SK-N-SH (cell line): ENCODE results near the gene MAPKAP1. TPM values are rescaled to one million over a fixed set of nuclear protein-coding genes. Genes with fewer than 3 reads are reported as not detected.
A peak's percentile ranks its signal among the peaks of the same experiment; 100 is the strongest.

Experiments used
- CTCF ChIA-PET: fragments of 300-600, 350-600 bp; formaldehyde crosslinking; extraction: SDS; loops from one replicate; lab custom pipeline; 2021; lab: Yijun Ruan, JAX
- POLR2A ChIA-PET: fragments of 350-600 bp; sonication (Branson Sonifier 250); formaldehyde crosslinking; extraction: SDS; loops from one replicate; lab custom pipeline; 2020; ENCODE audit warnings: antibody characterized with exemption, inconsistent platforms; lab: Yijun Ruan, JAX
- DNase-seq: peaks from one replicate; pipeline ENCODE4 v3.0.0; 2012
- H2AFZ ChIP-seq: fragments of 200-600 bp; sonication (generic); 2 replicates; pipeline ENCODE4 v1.8.1; 2016; ENCODE audit warnings: antibody characterized with exemption, mild to moderate bottlenecking, low read depth
- H3F3A ChIP-seq: fragments of 200-600 bp; sonication (generic); replicated peaks from 2 replicates; pipeline ENCODE3; 2016; ENCODE audit warnings: antibody characterized with exemption, mild to moderate bottlenecking; ENCODE audit not compliant: insufficient read depth
- H3K27ac ChIP-seq, 2 experiments: fragments of 200-500 bp in 1 of 2; fragments of 200-600 bp in 1 of 2; sonication (Bioruptor generic) in 1 of 2; sonication (generic), shearing (Covaris generic) in 1 of 2; 2 replicates each; pipeline versions ENCODE4 v1.5.1 to v1.6.1; 2014 to 2016; ENCODE audit warnings: low read depth in 2 of 2, inconsistent platforms in 1 of 2, low read length in 1 of 2, mild to moderate bottlenecking in 1 of 2, mixed read lengths in 1 of 2
- H3K27me3 ChIP-seq: fragments of 200-600 bp; sonication (generic), shearing (Covaris generic); 2 replicates; pipeline ENCODE4 v1.6.1; 2016; ENCODE audit warnings: mixed run types; ENCODE audit not compliant: insufficient read depth
- H3K36me3 ChIP-seq, 2 experiments: fragments of 200-500 bp in 1 of 2; fragments of 200-600 bp in 1 of 2; sonication (Bioruptor generic) in 1 of 2; sonication (generic) in 1 of 2; replicated peaks in 1 of 2; 2 replicates each; pipeline versions ENCODE3 to v1.5.1; 2014 to 2016; ENCODE audit warnings: low read length in 1 of 2, mild to moderate bottlenecking in 1 of 2; ENCODE audit not compliant: insufficient read depth in 2 of 2, control insufficient read depth in 1 of 2
- H3K4me1 ChIP-seq, 2 experiments: fragments of 200-500 bp in 1 of 2; fragments of 200-600 bp in 1 of 2; sonication (Bioruptor generic) in 1 of 2; sonication (generic), shearing (Covaris generic) in 1 of 2; 2 replicates each; pipeline versions ENCODE4 v1.5.1 to v1.6.1; 2014 to 2016; ENCODE audit warnings: low read depth in 1 of 2, low read length in 1 of 2, mixed run types in 1 of 2; ENCODE audit not compliant: insufficient read depth in 2 of 2, control insufficient read depth in 1 of 2
- H3K4me2 ChIP-seq: fragments of 200-600 bp; sonication (generic), shearing (Covaris generic); 2 replicates; pipeline ENCODE4 v1.6.1; 2017; ENCODE audit warnings: mixed run types
- H3K4me3 ChIP-seq, 2 experiments: fragments of 200-500 bp in 1 of 2; fragments of 200-600 bp in 1 of 2; sonication (Bioruptor generic) in 1 of 2; sonication (generic), shearing (Covaris generic) in 1 of 2; 2 replicates each; pipeline versions ENCODE4 v1.5.1 to v1.8.1; 2014 to 2016; ENCODE audit warnings: low read depth in 2 of 2, inconsistent platforms in 1 of 2, low read length in 1 of 2, mild to moderate bottlenecking in 1 of 2, mixed read lengths in 1 of 2, moderate library complexity in 1 of 2
- H3K79me2 ChIP-seq: fragments of 200-600 bp; sonication (generic); 2 replicates; pipeline ENCODE4 v1.8.1; 2017; ENCODE audit warnings: mild to moderate bottlenecking; ENCODE audit not compliant: insufficient read depth
- H3K9ac ChIP-seq: fragments of 200-600 bp; sonication (generic); 2 replicates; pipeline ENCODE4 v1.6.1; 2017; ENCODE audit warnings: mixed run types
- H3K9me2 ChIP-seq: fragments of 200-600 bp; sonication (generic); 2 replicates; pipeline ENCODE4 v1.6.1; 2017; ENCODE audit warnings: mixed run types
- H3K9me3 ChIP-seq: fragments of 200-600 bp; sonication (generic); 2 replicates; pipeline ENCODE4 v1.6.1; 2017; ENCODE audit warnings: mixed run types, mild to moderate bottlenecking, moderate library complexity
- H4K20me1 ChIP-seq: fragments of 200-600 bp; sonication (generic); 2 replicates; pipeline ENCODE4 v1.6.1; 2017; ENCODE audit warnings: mild to moderate bottlenecking, mixed run types; ENCODE audit not compliant: insufficient read depth
- CHD2 ChIP-seq: fragments of 150-350 bp; IDR thresholded peaks from 2 replicates; pipeline ENCODE4 v1.6.1; 2018; ENCODE audit warnings: low read length; ENCODE audit not compliant: partially characterized antibody
- EZH2phosphoT487 ChIP-seq: fragments of 200-600 bp; sonication (generic); IDR thresholded peaks from 2 replicates; pipeline ENCODE4 v1.6.1; 2017; ENCODE audit warnings: low read depth, mixed run types, mild to moderate bottlenecking, antibody characterized with exemption, moderate library complexity, borderline replicate concordance
- FOXM1 ChIP-seq: IDR thresholded peaks from 2 replicates; pipeline ENCODE4 v1.4.0; 2012; ENCODE audit warnings: low read depth, mild to moderate bottlenecking
- GABPA ChIP-seq: IDR thresholded peaks from 2 replicates; pipeline ENCODE4 v1.4.0; 2012; ENCODE audit warnings: low read depth, mild to moderate bottlenecking
- GATA2 ChIP-seq: sonication (generic); formaldehyde crosslinking; IDR thresholded peaks from 2 replicates; pipeline ENCODE4 v1.5.0; 2020; ENCODE audit warnings: mild to moderate bottlenecking, missing genetic modification reagents
- JUND ChIP-seq: IDR thresholded peaks from 2 replicates; pipeline ENCODE4 v1.4.0; 2012
- NFIC ChIP-seq: IDR thresholded peaks from 2 replicates; pipeline ENCODE4 v1.4.0; 2012; ENCODE audit warnings: borderline replicate concordance
- NRF1 ChIP-seq: IDR thresholded peaks from 2 replicates; pipeline ENCODE4 v1.6.1; 2012; ENCODE audit warnings: low read depth, mild to moderate bottlenecking, low read length
- POLR2AphosphoS5 ChIP-seq: IDR thresholded peaks from 2 replicates; pipeline ENCODE4 v1.6.1; 2012; ENCODE audit warnings: low read depth, low read length
- RAD21 ChIP-seq: IDR thresholded peaks from 2 replicates; pipeline ENCODE4 v1.6.1; 2012; ENCODE audit warnings: mild to moderate bottlenecking, low read length
- RFX5 ChIP-seq: IDR thresholded peaks from 2 replicates; pipeline ENCODE4 v1.6.1; 2012; ENCODE audit warnings: mild to moderate bottlenecking, improper control_type of control experiment, low read length
- RXRA ChIP-seq: IDR thresholded peaks from 2 replicates; pipeline ENCODE4 v1.4.0; 2012; ENCODE audit warnings: low read depth, mild to moderate bottlenecking, borderline replicate concordance
- SIN3A ChIP-seq: IDR thresholded peaks from 2 replicates; pipeline ENCODE4 v1.6.1; 2012; ENCODE audit warnings: low read depth, mild to moderate bottlenecking, low read length, moderate library complexity, borderline replicate concordance
- SMC3 ChIP-seq: IDR thresholded peaks from 2 replicates; pipeline ENCODE4 v1.6.1; 2012; ENCODE audit warnings: low read depth, low read length, improper control_type of control experiment
- TAF1 ChIP-seq: IDR thresholded peaks from 2 replicates; pipeline ENCODE4 v1.6.1; 2012; ENCODE audit warnings: low read depth, mild to moderate bottlenecking, low read length, moderate library complexity, borderline replicate concordance
- TCF12 ChIP-seq: IDR thresholded peaks from 2 replicates; pipeline ENCODE4 v1.4.0; 2012
- YY1 ChIP-seq: IDR thresholded peaks from 2 replicates; pipeline ENCODE4 v1.4.0; 2012; ENCODE audit warnings: low read depth, mild to moderate bottlenecking
- WGBS: methylation state at CpG from one replicate; pipeline ENCODE4 v1.1.6; 2017; ENCODE audit warnings: low lambda C conversion rate; 5-methylcytosine and 5-hydroxymethylcytosine counted together
- polyA plus RNA-seq, 3 experiments: library from polyadenylated mRNA; depleted of rRNA; stranded (reverse); fragments of >200 nt; gene quantifications; 2 replicates each; pipeline ENCODE4 v1.2.3, GENCODE V29; 2012
- TF ChIP-seq, protein P1 (sequence below): fragments of 200-600 bp; sonication (generic); IDR thresholded peaks from 2 replicates; pipeline ENCODE4 v1.6.1; 2017; ENCODE audit warnings: antibody characterized with exemption, mild to moderate bottlenecking, moderate library complexity
- TF ChIP-seq, protein P2 (sequence below): IDR thresholded peaks from 2 replicates; pipeline ENCODE4 v1.6.1; 2012; ENCODE audit warnings: mild to moderate bottlenecking, low read depth, low read length, moderate library complexity
- TF ChIP-seq, protein P3 (sequence below): IDR thresholded peaks from 2 replicates; pipeline ENCODE4; 2012
- TF ChIP-seq, protein P4 (sequence below): fragments of 150-350 bp; IDR thresholded peaks from 2 replicates; pipeline ENCODE4 v1.6.1; 2017; ENCODE audit warnings: antibody characterized with exemption, low read length, low read depth, borderline replicate concordance
- TF ChIP-seq, protein P5 (sequence below): IDR thresholded peaks from 2 replicates; pipeline ENCODE4 v1.4.0; 2012; ENCODE audit warnings: low read depth
- TF ChIP-seq, protein P6 (sequence below): IDR thresholded peaks from 2 replicates; pipeline ENCODE4 v1.4.0; 2012; ENCODE audit warnings: low read depth, borderline replicate concordance

MAPKAP1 gene
- polyA plus RNA-seq, 1 of the 3 experiments (the other 2 are of a cell fraction), result 117 TPM

DNA sequence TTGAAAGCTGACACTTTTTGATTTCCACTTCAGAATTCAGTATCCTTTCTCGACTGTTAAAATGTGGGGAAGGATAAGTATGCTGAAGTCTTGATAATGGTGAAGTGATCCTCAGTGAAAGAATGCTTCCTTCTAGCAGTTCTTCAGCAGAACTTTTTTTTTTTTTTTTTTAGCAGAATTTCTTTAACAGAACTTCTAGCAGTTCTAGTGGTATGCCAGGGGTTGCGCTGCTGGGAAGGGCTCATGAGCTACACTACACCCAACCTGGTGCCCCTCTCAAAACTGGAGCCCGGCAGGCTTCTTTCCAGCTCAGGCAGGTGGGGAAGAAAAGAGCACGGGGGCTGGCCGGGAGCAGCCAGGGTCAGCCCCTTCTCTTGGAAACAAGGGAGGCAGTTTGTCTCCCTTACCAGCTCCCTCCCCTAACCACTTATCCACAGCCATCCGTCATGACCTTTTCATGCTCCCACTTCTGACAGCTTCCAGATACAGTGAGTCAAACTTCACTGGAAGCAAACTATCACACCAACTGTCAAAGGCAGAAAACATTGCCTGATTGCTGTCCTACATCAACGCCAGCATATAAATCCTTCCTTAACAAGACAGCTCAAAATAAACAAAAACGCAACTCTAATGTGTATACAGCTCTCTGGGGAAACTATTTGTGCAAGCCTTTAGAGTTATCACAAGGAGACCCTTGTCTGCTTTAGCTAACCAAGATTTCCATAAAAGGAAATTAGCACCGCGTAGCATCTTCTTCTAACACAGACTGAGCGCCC is 233.9 kb downstream of the MAPKAP1 start:
- H3K36me3 ChIP-seq, result peaks cover 12 to 19% of the 10 kb centered on the region in 2 experiments
- DNase-seq, result peak; percentile 75
- peaks cover 10% of the 10 kb centered on the region for H3F3A ChIP-seq
- POLR2A ChIA-PET, result interaction anchor here (0.5 kb wide), 1 partner anchor 56 kb away, joined by 4 read pairs; no protein-coding TSS in a partner anchor
- no peak overlapping the region; a peak in 1 of 4 replicates for H3K4me3 ChIP-seq
- H3K79me2 ChIP-seq, result no peaks in the 10 kb centered on the region
- H3K27ac ChIP-seq, result peak overlapping the region; percentile 81 to 82
- no peaks in the 10 kb centered on the region for H3K9me2 ChIP-seq
- peaks cover 4% of the 10 kb centered on the region for H4K20me1 ChIP-seq
- no peak overlapping the region for H2AFZ ChIP-seq
- H3K9ac ChIP-seq, result no peak overlapping the region; the same call in 1 of the 2 replicates
- CTCF ChIA-PET, result interaction anchor here (0.6 to 1.6 kb wide), 5 partner anchors 11 to 621 kb away, joined by 3 to 6 read pairs (median 3); no protein-coding TSS in a partner anchor
- WGBS, result 34% methylated on average over 11 of the region's 11 CpGs
- peak overlapping the region; percentile 67 for H3K4me2 ChIP-seq
- H3K4me1 ChIP-seq, result peaks cover 14 to 46% of the 10 kb centered on the region in 2 experiments
- H3K27me3 ChIP-seq, result no peaks in the 10 kb centered on the region
- no peaks in the 10 kb centered on the region for H3K9me3 ChIP-seq
- peak; percentile 86; the same call in 1 of the 2 replicates for TF ChIP-seq SIN3A
- TF ChIP-seq GABPA, result no peak; the same call in 1 of the 2 replicates
- TF ChIP-seq TAF1, result 0 out of 2 replicates have a peak, but pooled peaks have one; percentile 35
- peak; percentile 90 for TF ChIP-seq NFIC
- peak; percentile 59 for TF ChIP-seq CHD2
- TF ChIP-seq, protein P1, sequence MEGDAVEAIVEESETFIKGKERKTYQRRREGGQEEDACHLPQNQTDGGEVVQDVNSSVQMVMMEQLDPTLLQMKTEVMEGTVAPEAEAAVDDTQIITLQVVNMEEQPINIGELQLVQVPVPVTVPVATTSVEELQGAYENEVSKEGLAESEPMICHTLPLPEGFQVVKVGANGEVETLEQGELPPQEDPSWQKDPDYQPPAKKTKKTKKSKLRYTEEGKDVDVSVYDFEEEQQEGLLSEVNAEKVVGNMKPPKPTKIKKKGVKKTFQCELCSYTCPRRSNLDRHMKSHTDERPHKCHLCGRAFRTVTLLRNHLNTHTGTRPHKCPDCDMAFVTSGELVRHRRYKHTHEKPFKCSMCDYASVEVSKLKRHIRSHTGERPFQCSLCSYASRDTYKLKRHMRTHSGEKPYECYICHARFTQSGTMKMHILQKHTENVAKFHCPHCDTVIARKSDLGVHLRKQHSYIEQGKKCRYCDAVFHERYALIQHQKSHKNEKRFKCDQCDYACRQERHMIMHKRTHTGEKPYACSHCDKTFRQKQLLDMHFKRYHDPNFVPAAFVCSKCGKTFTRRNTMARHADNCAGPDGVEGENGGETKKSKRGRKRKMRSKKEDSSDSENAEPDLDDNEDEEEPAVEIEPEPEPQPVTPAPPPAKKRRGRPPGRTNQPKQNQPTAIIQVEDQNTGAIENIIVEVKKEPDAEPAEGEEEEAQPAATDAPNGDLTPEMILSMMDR, result peak; percentile 26
- peak; percentile 100 for TF ChIP-seq TCF12
- TF ChIP-seq, protein P2, sequence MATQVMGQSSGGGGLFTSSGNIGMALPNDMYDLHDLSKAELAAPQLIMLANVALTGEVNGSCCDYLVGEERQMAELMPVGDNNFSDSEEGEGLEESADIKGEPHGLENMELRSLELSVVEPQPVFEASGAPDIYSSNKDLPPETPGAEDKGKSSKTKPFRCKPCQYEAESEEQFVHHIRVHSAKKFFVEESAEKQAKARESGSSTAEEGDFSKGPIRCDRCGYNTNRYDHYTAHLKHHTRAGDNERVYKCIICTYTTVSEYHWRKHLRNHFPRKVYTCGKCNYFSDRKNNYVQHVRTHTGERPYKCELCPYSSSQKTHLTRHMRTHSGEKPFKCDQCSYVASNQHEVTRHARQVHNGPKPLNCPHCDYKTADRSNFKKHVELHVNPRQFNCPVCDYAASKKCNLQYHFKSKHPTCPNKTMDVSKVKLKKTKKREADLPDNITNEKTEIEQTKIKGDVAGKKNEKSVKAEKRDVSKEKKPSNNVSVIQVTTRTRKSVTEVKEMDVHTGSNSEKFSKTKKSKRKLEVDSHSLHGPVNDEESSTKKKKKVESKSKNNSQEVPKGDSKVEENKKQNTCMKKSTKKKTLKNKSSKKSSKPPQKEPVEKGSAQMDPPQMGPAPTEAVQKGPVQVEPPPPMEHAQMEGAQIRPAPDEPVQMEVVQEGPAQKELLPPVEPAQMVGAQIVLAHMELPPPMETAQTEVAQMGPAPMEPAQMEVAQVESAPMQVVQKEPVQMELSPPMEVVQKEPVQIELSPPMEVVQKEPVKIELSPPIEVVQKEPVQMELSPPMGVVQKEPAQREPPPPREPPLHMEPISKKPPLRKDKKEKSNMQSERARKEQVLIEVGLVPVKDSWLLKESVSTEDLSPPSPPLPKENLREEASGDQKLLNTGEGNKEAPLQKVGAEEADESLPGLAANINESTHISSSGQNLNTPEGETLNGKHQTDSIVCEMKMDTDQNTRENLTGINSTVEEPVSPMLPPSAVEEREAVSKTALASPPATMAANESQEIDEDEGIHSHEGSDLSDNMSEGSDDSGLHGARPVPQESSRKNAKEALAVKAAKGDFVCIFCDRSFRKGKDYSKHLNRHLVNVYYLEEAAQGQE, result peak; percentile 57
- TF ChIP-seq, protein P3, sequence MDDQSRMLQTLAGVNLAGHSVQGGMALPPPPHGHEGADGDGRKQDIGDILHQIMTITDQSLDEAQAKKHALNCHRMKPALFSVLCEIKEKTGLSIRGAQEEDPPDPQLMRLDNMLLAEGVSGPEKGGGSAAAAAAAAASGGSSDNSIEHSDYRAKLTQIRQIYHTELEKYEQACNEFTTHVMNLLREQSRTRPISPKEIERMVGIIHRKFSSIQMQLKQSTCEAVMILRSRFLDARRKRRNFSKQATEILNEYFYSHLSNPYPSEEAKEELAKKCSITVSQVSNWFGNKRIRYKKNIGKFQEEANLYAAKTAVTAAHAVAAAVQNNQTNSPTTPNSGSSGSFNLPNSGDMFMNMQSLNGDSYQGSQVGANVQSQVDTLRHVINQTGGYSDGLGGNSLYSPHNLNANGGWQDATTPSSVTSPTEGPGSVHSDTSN, result peak; percentile 99
- TF ChIP-seq, protein P4, sequence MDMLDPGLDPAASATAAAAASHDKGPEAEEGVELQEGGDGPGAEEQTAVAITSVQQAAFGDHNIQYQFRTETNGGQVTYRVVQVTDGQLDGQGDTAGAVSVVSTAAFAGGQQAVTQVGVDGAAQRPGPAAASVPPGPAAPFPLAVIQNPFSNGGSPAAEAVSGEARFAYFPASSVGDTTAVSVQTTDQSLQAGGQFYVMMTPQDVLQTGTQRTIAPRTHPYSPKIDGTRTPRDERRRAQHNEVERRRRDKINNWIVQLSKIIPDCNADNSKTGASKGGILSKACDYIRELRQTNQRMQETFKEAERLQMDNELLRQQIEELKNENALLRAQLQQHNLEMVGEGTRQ, result no peak
- peak; percentile 41 for TF ChIP-seq GATA2
- no peak for TF ChIP-seq NRF1
- no peak for TF ChIP-seq EZH2phosphoT487
- TF ChIP-seq JUND, result peak; percentile 94
- TF ChIP-seq FOXM1, result peak; percentile 90
- TF ChIP-seq RFX5, result no peak
- TF ChIP-seq POLR2AphosphoS5, result peak; percentile 93
- 0 out of 2 replicates have a peak, but pooled peaks have one; percentile 5 for TF ChIP-seq RAD21
- TF ChIP-seq YY1, result no peak
- TF ChIP-seq SMC3, result no peak
- peak; percentile 99 for TF ChIP-seq RXRA
- TF ChIP-seq, protein P5, sequence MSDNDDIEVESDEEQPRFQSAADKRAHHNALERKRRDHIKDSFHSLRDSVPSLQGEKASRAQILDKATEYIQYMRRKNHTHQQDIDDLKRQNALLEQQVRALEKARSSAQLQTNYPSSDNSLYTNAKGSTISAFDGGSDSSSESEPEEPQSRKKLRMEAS, result peak; percentile 61
- TF ChIP-seq, protein P6, sequence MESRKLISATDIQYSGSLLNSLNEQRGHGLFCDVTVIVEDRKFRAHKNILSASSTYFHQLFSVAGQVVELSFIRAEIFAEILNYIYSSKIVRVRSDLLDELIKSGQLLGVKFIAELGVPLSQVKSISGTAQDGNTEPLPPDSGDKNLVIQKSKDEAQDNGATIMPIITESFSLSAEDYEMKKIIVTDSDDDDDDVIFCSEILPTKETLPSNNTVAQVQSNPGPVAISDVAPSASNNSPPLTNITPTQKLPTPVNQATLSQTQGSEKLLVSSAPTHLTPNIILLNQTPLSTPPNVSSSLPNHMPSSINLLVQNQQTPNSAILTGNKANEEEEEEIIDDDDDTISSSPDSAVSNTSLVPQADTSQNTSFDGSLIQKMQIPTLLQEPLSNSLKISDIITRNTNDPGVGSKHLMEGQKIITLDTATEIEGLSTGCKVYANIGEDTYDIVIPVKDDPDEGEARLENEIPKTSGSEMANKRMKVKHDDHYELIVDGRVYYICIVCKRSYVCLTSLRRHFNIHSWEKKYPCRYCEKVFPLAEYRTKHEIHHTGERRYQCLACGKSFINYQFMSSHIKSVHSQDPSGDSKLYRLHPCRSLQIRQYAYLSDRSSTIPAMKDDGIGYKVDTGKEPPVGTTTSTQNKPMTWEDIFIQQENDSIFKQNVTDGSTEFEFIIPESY, result peak; percentile 80; the same call in 1 of the 2 replicates
